Activated T-cell treated with anti-CD3 and anti-CD28 coated beads, Interleukin-2, amount 50 U/mL, for 4 hours (primary cell): ENCODE results near the gene NAP1L1. TPM values are rescaled to one million over a fixed set of nuclear protein-coding genes. Genes with fewer than 3 reads are reported as not detected.
A peak's percentile ranks its signal among the peaks of the same experiment; 100 is the strongest.

Experiments used
- ATAC-seq, 2 donors: fragments of 200-7000 bp; cut with Tn5 transposase; one replicate each; pipeline ENCODE4 v1.10.0; 2021
- DNase-seq: peaks from one replicate; pipeline ENCODE4 v3.0.0-alpha.2; 2020
- H3K27me3 Mint-ChIP-seq: one replicate; pipeline ENCODE4 v1.8.0; 2021; ENCODE audit warnings: low read depth, mixed read lengths
- H3K36me3 Mint-ChIP-seq: one replicate; pipeline ENCODE4 v1.8.0; 2022; ENCODE audit warnings: mixed read lengths; ENCODE audit not compliant: insufficient read depth
- H3K4me1 Mint-ChIP-seq: one replicate; pipeline ENCODE4 v1.8.0; 2021; ENCODE audit warnings: low read depth, mixed read lengths
- H3K4me3 Mint-ChIP-seq: one replicate; pipeline ENCODE4 v1.8.0; 2021; ENCODE audit warnings: mild to moderate bottlenecking, moderate library complexity, mixed read lengths
- H3K9me3 Mint-ChIP-seq: one replicate; pipeline ENCODE4 v1.8.0; 2021; ENCODE audit warnings: mixed read lengths
- total RNA-seq, 3 donors: library from RNA; stranded (reverse); gene quantifications; one replicate each; pipeline ENCODE4 v1.2.1, GENCODE V29; 2021

NAP1L1 gene
- total RNA-seq, 3 donors from 2014 or later = 918 to 1,002 (median 960) TPM

DNA sequence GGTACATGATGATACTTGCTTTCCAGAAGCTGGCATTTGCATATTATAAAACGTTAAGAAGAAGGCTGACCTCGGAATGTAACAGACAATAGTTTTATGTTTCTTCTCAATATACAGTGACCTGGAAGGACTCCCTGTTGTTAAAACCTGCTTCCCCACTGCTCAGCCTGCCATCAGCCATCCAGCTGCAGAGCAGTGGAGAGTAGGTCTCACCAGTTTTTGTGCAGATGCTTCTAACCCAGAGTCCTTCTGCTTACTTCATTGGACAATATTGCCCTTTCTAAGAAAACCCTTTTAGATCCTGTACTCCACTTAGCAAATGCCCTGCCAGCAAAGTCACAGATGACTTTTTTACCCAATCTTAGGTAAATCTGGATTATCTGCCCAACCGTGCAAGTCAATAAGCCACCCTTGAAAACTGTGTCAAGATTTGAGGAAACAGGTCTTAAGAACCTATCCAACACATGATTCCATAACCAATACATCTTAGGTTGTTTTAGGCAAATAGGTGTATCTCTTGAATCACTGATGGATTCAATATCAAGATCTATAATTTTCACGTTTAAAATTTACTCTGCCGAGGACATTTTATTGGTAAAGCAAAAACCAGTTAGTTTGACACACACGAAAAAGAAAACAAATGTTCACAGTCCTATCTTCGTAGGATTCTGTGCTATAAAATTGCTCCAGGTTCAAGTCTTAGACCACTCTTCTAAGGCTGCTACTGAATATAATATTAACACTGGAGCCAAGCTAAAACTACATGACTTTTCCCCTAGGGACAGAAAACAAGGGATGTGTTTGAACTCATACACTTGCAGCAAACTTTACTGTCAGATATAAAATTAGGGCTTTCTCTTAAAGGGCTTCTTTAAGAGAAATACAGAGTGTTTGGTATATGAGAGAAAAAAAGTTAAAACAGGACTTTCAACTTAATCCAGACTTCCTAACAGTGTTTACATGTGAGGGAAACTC lies 58.6 kb downstream of the NAP1L1 start:
- H3K27me3 Mint-ChIP-seq = no peaks in the 10 kb centered on the region
- ATAC-seq (no peak), DNase-seq (no peak)
- H3K4me3 Mint-ChIP-seq = no peak overlapping the region
- peaks cover 14% of the 10 kb centered on the region for H3K36me3 Mint-ChIP-seq
- H3K4me1 Mint-ChIP-seq = peaks cover 41% of the 10 kb centered on the region
- H3K9me3 Mint-ChIP-seq = no peaks in the 10 kb centered on the region

DNA sequence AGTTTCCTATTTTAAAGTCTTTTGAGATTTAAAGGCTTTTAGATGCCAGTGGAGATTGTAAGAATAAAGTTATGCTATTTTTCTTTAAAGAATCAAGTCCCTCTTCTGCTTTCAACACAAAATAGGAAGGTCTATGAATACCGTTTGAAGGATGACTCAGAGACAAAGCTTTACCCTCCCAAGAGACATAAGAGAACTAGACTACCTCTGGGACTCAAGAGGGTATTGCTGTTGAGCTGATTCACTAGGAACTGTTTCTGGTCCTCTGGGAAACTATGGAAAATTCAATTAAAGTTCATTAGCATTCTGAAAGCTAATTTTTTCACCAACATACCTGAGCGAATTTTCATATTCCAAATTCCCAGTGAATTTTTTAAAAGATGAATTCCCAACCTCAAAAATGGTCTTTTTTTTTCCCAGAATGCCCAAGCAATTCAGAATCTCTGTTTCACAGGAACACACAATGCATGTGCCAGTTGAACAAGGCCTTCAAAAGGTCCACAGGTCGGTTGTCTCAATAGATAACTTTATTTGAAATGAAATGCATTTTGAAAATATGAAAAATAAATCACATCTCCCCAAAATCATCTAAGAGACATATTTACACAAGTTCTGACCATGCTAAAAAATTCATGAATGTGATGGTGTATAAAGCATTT lies 59.4 kb downstream of the NAP1L1 start:
- no peak overlapping the region for H3K4me3 Mint-ChIP-seq
- no peak for DNase-seq
- peaks cover 48% of the 10 kb centered on the region for H3K4me1 Mint-ChIP-seq

GRCh38 chr12:76024102-76024781 lies 60.2 kb downstream of the NAP1L1 start:
- no peaks in the 10 kb centered on the region for H3K27me3 Mint-ChIP-seq
- H3K4me1 Mint-ChIP-seq = peaks cover 53% of the 10 kb centered on the region
- no peaks in the 10 kb centered on the region for H3K9me3 Mint-ChIP-seq
- H3K4me3 Mint-ChIP-seq = no peak overlapping the region
- no peak for ATAC-seq
- DNase-seq = no peak
- peaks cover 10% of the 10 kb centered on the region for H3K36me3 Mint-ChIP-seq

More for the DNA sequence above, 59.4 kb downstream of the NAP1L1 start:
- Mint-ChIP-seq H3K9me3 (no peaks in the 10 kb centered on the region), H3K27me3 (no peaks in the 10 kb centered on the region), H3K36me3 (peaks cover 14% of the 10 kb centered on the region)
- no peak for ATAC-seq

GRCh38 chr12:76023069-76023690 lies 61.3 kb downstream of the NAP1L1 start:
- no peak overlapping the region for H3K4me3 Mint-ChIP-seq
- ATAC-seq (no peak), DNase-seq (no peak)
- H3K27me3 Mint-ChIP-seq = no peaks in the 10 kb centered on the region
- no peaks in the 10 kb centered on the region for H3K36me3 Mint-ChIP-seq
- peaks cover 56% of the 10 kb centered on the region for H3K4me1 Mint-ChIP-seq
- no peaks in the 10 kb centered on the region for H3K9me3 Mint-ChIP-seq

GRCh38 chr12:76022506-76022905 lies 62.0 kb downstream of the NAP1L1 start:
- no peaks in the 10 kb centered on the region for H3K9me3 Mint-ChIP-seq
- DNase-seq = no peak
- no peak overlapping the region for H3K4me3 Mint-ChIP-seq
- no peaks in the 10 kb centered on the region for H3K36me3 Mint-ChIP-seq
- no peak for ATAC-seq
- H3K27me3 Mint-ChIP-seq = no peaks in the 10 kb centered on the region
- H3K4me1 Mint-ChIP-seq = peaks cover 56% of the 10 kb centered on the region

- Mint-ChIP-seq H3K27me3 (no peaks in the 10 kb centered on the region), H3K4me1 (peaks cover 54% of the 10 kb centered on the region), H3K4me3 (peak overlapping the region; percentile 45), H3K36me3 (no peaks in the 10 kb centered on the region), H3K9me3 (no peaks in the 10 kb centered on the region)
- peak; percentile 55 for DNase-seq
- ATAC-seq = peak; percentile 83 to 87
Observed at GRCh38 chr12:76020731-76021672, 63.5 kb downstream of the NAP1L1 start.

DNA sequence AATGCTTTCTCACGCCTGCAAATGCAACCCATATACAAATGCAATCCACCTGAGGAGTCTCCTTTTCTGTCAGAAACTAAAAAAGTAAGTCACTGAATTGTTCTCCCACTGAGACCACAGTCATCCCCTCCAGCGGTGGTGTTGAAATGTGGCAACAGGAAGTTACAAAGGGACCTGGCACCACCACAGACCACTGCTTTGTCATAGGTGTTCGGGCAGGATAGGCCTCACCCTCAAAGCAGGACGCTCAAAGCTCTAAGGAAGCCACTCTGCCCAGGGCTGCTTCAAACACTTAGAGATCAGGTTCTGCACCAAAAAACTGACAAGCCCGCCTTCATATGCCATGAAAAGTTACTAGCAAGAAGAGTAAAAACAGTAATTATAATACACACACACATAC lies 64.2 kb downstream of the NAP1L1 start:
- no peaks in the 10 kb centered on the region for H3K27me3 Mint-ChIP-seq
- peak; percentile 80 to 86 for ATAC-seq
- no peaks in the 10 kb centered on the region for H3K36me3 Mint-ChIP-seq
- H3K4me3 Mint-ChIP-seq = peak overlapping the region; percentile 45
- peak; percentile 54 for DNase-seq
- H3K4me1 Mint-ChIP-seq = peaks cover 54% of the 10 kb centered on the region
- H3K9me3 Mint-ChIP-seq = no peaks in the 10 kb centered on the region

- ATAC-seq (no peak), DNase-seq (no peak)
- Mint-ChIP-seq H3K27me3 (no peaks in the 10 kb centered on the region), H3K4me1 (peaks cover 46% of the 10 kb centered on the region), H3K9me3 (no peaks in the 10 kb centered on the region), H3K36me3 (no peaks in the 10 kb centered on the region), H3K4me3 (no peak overlapping the region)
Observed at GRCh38 chr12:76018672-76019071, 65.8 kb downstream of the NAP1L1 start.

- peaks cover 46% of the 10 kb centered on the region for H3K4me1 Mint-ChIP-seq
- H3K36me3 Mint-ChIP-seq = no peaks in the 10 kb centered on the region
- ATAC-seq = no peak
- H3K9me3 Mint-ChIP-seq = no peaks in the 10 kb centered on the region
- H3K4me3 Mint-ChIP-seq = no peak overlapping the region
- no peak for DNase-seq
- no peaks in the 10 kb centered on the region for H3K27me3 Mint-ChIP-seq
Observed at GRCh38 chr12:76018111-76018510, 66.4 kb downstream of the NAP1L1 start.

DNA sequence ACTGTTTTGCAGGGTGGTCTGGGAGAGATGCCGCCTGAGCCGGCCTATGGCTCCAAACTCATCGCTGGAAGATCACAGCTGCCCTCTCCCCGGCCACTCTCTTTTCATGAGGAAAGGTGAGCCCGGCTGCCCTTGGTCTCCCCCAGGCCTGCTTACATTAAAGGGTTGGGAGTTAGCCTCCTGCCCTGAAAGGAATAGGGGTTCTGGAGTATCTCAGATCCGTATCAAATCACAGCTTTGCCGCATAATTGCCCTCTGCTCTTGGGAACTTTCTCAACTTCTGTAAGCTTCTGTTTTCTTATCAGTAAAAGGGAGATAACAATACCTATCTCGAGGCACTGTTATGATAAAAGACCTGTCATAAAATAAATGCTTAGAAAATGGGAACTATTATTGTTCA lies 70.5 kb downstream of the NAP1L1 start:
- DNase-seq (no peak), ATAC-seq (no peak)
- Mint-ChIP-seq H3K4me1 (peaks cover 20% of the 10 kb centered on the region), H3K27me3 (no peaks in the 10 kb centered on the region), H3K36me3 (no peaks in the 10 kb centered on the region), H3K4me3 (no peak overlapping the region), H3K9me3 (no peaks in the 10 kb centered on the region)

DNA sequence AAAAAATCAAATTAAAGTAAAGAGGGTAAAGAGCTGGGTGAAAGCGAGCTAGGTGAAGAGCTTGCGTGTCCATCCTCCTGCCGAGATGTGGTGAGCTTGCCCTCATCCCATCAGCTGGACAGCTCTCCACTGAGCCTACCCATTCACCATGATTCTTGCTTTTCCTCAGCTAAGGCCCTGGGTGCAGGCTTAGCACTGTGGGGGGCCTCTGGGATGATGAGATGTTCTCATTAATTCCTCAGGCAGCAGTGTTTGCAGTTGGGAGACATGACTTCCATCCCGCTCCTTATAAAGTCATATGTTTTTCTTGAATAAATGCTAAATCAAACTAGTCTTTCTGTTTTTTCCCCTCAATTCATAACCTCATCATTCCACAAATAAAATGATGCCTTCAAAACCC lies 70.9 kb downstream of the NAP1L1 start:
- no peak for DNase-seq
- H3K4me1 Mint-ChIP-seq = peaks cover 17% of the 10 kb centered on the region
- no peak for ATAC-seq
- H3K27me3 Mint-ChIP-seq = no peaks in the 10 kb centered on the region
- H3K4me3 Mint-ChIP-seq = no peak overlapping the region
- no peaks in the 10 kb centered on the region for H3K36me3 Mint-ChIP-seq
- H3K9me3 Mint-ChIP-seq = no peaks in the 10 kb centered on the region

DNA sequence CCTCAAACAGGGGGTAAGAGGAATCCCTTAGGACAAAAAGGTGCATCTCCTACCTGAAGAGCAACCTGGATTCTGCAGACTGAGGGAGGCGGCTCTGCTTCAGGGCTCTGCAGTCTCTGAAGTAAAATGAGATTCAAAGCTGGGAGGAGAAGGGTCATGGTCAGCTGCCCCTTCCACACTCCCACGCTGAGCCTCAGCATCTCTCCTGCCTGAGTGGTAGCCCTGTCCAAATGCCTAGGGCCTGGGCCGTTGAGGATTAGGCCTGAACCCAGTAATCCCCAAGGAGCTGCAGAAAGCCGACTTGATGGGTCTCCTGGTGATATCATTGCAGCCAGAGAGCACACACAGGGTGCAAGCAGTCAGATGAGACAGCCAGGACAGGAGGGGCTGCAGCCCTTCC lies 71.8 kb downstream of the NAP1L1 start:
- Mint-ChIP-seq H3K4me1 (peaks cover 12% of the 10 kb centered on the region), H3K27me3 (no peaks in the 10 kb centered on the region), H3K36me3 (no peaks in the 10 kb centered on the region), H3K4me3 (no peak overlapping the region), H3K9me3 (no peaks in the 10 kb centered on the region)
- no peak for ATAC-seq
- DNase-seq = no peak

- DNase-seq (no peak), ATAC-seq (no peak)
- H3K4me3 Mint-ChIP-seq = no peak overlapping the region
- H3K9me3 Mint-ChIP-seq = no peaks in the 10 kb centered on the region
- H3K36me3 Mint-ChIP-seq = no peaks in the 10 kb centered on the region
- peaks cover 8% of the 10 kb centered on the region for H3K4me1 Mint-ChIP-seq
- no peaks in the 10 kb centered on the region for H3K27me3 Mint-ChIP-seq
Observed at GRCh38 chr12:76010732-76011458, 73.6 kb downstream of the NAP1L1 start.
